ENCODE results near the gene RBMY1B.
"Not testable (repeated sequence)": the region's sequence is repeated elsewhere in the genome, so short reads cannot be mapped to it uniquely, and the experiment has no call there.

The RBMY1B gene

DNA sequence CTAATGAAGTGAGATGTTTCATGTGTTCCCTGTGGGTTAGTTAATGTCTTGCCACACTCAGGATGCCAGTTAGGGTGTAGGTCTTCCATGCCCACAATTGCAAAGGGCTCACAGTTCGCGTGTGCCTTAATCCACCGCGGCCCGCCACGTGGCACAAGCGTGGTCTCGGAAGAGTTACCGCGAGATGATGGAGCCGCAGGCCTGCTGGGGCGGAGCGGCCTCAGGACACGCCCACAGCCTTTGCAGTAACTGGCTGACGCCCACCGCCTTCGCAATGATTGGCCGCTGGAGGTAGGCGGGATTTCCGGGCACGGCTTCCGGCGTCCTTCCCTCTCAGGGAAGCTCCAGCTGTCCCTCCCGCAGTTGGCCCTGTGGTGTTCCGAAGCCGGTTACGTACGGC is at the start of gene RBMY1B:
RBMY1B (plus strand) TSS at position 301 of the 400 bp plus-strand sequence. CDS start 2,013 bp downstream, outside the sequence.
- in situ Hi-C loops (cut with HindIII; ENCODE audit: low pct_unique_long_range_greater_than_20kb, low sequenced_read_pairs); DNase-seq (ENCODE audit: low read depth in 1 of 2, low spot score in 1 of 2): not testable (repeated sequence)

- DNase-seq (ENCODE audit: low read depth in 1 of 2, low spot score in 1 of 2); in situ Hi-C loops (cut with HindIII; ENCODE audit: low pct_unique_long_range_greater_than_20kb, low sequenced_read_pairs): not testable (repeated sequence)
Measured at GRCh38 chrY:21462915-21463314, 48.2 kb upstream of the RBMY1B start.

DNA sequence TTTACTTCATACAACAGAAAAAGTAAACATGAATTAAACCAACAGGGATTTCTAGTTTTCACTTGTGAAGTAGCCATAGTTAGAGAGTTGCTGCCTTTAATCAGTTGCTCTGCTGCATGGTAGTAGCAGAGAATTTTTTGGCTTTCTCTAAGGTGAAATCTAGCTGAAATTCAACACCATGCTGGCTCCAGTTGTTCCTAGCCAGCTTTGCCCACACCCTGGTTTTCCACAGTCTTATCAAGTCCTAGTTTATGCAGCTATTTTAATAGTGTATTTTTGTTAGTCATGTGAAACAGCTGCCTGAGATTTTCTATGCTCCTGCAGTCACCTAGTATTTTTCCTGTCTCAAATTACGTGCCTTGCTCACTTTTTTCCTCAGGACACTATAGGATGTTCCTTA is 28.2 kb upstream of the RBMY1B start:
- in situ Hi-C loops (cut with HindIII; ENCODE audit: low pct_unique_long_range_greater_than_20kb, low sequenced_read_pairs): no loop called here

DNA sequence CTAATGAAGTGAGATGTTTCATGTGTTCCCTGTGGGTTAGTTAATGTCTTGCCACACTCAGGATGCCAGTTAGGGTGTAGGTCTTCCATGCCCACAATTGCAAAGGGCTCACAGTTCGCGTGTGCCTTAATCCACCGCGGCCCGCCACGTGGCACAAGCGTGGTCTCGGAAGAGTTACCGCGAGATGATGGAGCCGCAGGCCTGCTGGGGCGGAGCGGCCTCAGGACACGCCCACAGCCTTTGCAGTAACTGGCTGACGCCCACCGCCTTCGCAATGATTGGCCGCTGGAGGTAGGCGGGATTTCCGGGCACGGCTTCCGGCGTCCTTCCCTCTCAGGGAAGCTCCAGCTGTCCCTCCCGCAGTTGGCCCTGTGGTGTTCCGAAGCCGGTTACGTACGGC is 23.4 kb downstream of the RBMY1B start, which contains the start of gene RBMY1A1:
RBMY1A1 (plus strand) TSS at position 301 of the 400 bp plus-strand sequence. CDS start 2,013 bp downstream, outside the sequence.
- DNase-seq (ENCODE audit: low read depth in 1 of 2, low spot score in 1 of 2); in situ Hi-C loops (cut with HindIII; ENCODE audit: low pct_unique_long_range_greater_than_20kb, low sequenced_read_pairs): not testable (repeated sequence)

More for the DNA sequence above, 28.2 kb upstream of the RBMY1B start:
- no peak for TF ChIP-seq JUND (IDR thresholded peaks at IDR 0.05; ENCODE audit: low read depth)
- no peak for DNase-seq (ENCODE audit: low read depth in 1 of 2, low spot score in 1 of 2)

DNA sequence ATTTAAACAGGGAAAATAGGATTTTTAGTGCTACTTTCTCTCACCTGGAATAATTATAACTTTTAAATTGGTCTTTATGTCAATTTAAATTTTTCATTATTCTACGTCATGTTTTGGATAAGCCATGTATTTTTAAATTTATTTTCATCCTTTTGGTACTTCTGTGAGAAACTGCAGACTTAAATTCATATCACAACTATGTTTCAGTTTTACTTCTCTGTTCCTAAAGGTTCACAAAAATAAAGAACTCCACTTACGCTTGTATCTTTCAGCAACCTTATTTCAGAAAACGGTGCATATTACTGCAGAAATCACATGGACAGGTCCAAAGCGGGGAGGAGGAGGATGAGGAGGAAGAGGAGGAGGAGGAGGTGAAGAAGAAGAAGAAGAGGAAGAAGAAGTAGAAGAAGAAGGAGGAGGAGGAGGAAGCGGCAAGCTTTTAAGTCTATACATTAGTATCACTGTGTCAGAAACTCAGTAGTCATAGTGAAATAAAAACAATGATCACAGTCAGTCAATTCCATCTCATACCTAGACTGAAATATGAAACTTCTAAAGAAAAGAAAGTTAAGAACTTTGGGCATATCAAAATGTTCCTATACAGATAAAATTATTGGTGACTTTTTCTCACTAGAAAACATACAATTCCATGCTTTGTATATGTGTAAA is 48.3 kb downstream of the RBMY1B start:
- in situ Hi-C loops (cut with HindIII; ENCODE audit: low pct_unique_long_range_greater_than_20kb, low sequenced_read_pairs): not testable (repeated sequence)

More for the DNA sequence above, 48.3 kb downstream of the RBMY1B start:
- not testable (repeated sequence) for DNase-seq (ENCODE audit: low read depth in 1 of 2, low spot score in 1 of 2)
